HepG2 (cell line): ENCODE data around the gene UBTD1. TPM values are rescaled to one million over a fixed set of nuclear protein-coding genes. Genes with fewer than 3 reads are reported as not detected.

Source experiments
- ARID2 ChIP-seq: sonication (generic); formaldehyde crosslinking; IDR thresholded peaks from 2 replicates; pipeline ENCODE4 v1.8.1; 2022; ENCODE audit warnings: mild to moderate bottlenecking, missing genetic modification reagents, borderline replicate concordance
- CREBL2 ChIP-seq: sonication (generic); formaldehyde crosslinking; IDR thresholded peaks from 2 replicates; pipeline ENCODE4 v1.8.1; 2023; ENCODE audit warnings: missing genetic modification reagents, mild to moderate bottlenecking, borderline replicate concordance
- KDM5A ChIP-seq: fragments of 200-600 bp; sonication (generic); IDR thresholded peaks from 2 replicates; pipeline ENCODE4 v1.7.0; 2018; ENCODE audit warnings: antibody characterized with exemption, mild to moderate bottlenecking, low read length, borderline replicate concordance
- NFE2L1 ChIP-seq: sonication (generic); formaldehyde crosslinking; IDR thresholded peaks from 2 replicates; pipeline ENCODE4 v1.4.0; 2020; ENCODE audit warnings: missing genetic modification reagents, mild to moderate bottlenecking, borderline replicate concordance
- PBX2 ChIP-seq: IDR thresholded peaks from 2 replicates; pipeline ENCODE4 v1.6.1; 2016; ENCODE audit warnings: control low read depth
- STAT6 ChIP-seq: sonication (generic); formaldehyde crosslinking; IDR thresholded peaks from 2 replicates; pipeline ENCODE4 v1.4.0; 2020; ENCODE audit warnings: missing genetic modification reagents, mild to moderate bottlenecking, borderline replicate concordance
- TEAD3 ChIP-seq: optimal IDR thresholded peaks from 2 replicates; pipeline ENCODE3; 2016; ENCODE audit warnings: borderline replicate concordance
- ZBTB42 ChIP-seq: sonication (generic); formaldehyde crosslinking; IDR thresholded peaks from 2 replicates; pipeline ENCODE4 v1.5.0; 2020; ENCODE audit warnings: mild to moderate bottlenecking, missing genetic modification reagents
- ZNF407 ChIP-seq: sonication (generic); formaldehyde crosslinking; IDR thresholded peaks from one replicate; pipeline ENCODE4 v1.5.1; 2020; ENCODE audit warnings: mild to moderate bottlenecking, missing genetic modification reagents; ENCODE audit errors: not compliant biosample characterization
- ZNF446 ChIP-seq: sonication (generic); formaldehyde crosslinking; IDR thresholded peaks from 2 replicates; pipeline ENCODE4 v1.5.0; 2020; ENCODE audit warnings: mild to moderate bottlenecking, missing genetic modification reagents
- polyA plus RNA-seq, 8 experiments: library from polyadenylated mRNA; depleted of rRNA in 3 of 8; stranded (reverse) in 7 of 8; unstranded in 1 of 8; fragments of >200 nt; fragmentation: Illumina TruSeq in 4 of 8; extraction: Trizol in 4 of 8; gene quantifications; 2 replicates each; pipeline versions ENCODE4 v1.2.1 to v1.2.3, GENCODE V29; 2011 to 2016; ENCODE audit warnings: low read depth in 4 of 8, missing spikeins in 1 of 8, mixed read lengths in 1 of 8; ENCODE audit not compliant: insufficient read depth in 1 of 8
- total RNA-seq, 5 experiments: library from RNA; depleted of rRNA; stranded (reverse); fragments of >200 nt; fragmentation: Illumina TruSeq; extraction: Trizol; gene quantifications; 2 replicates each; pipeline ENCODE4 v1.2.3, GENCODE V29; 2016; ENCODE audit warnings: low read depth in 1 of 5

The UBTD1 gene
- total and polyA plus RNA-seq, 2 of the 13 experiments (the other 11 are each of a cell fraction or from before 2014, with no cell fraction given), result 7.9 to 10.0 TPM

- no peak for TF ChIP-seq ZNF407 (CRISPR knock-in tag)
- TF ChIP-seq ZNF446 (CRISPR knock-in tag), result no peak
- TF ChIP-seq TEAD3, result no peak
- TF ChIP-seq KDM5A, result no peak
- no peak for TF ChIP-seq NFE2L1 (CRISPR knock-in tag)
- TF ChIP-seq ARID2 (CRISPR knock-in tag), result no peak
- TF ChIP-seq STAT6, result 0 out of 2 replicates have a peak, but pooled peaks have one; percentile 51
- no peak for TF ChIP-seq PBX2 (CRISPR knock-in tag)
- 0 out of 2 replicates have a peak, but pooled peaks have one; percentile 43 for TF ChIP-seq ZBTB42 (CRISPR knock-in tag)
- no peak for TF ChIP-seq CREBL2 (CRISPR knock-in tag)
Observed at GRCh38 chr10:97584798-97585438, 86.2 kb downstream of the UBTD1 start (continued).
